Chondrocyte (in vitro differentiated cells): Measurements from ENCODE around the gene USP35. TPM values are rescaled to one million over a fixed set of nuclear protein-coding genes. Genes with fewer than 3 reads are reported as not detected.
A peak's percentile ranks its signal among the peaks of the same experiment; 100 is the strongest.

Experiments
- DNase-seq: peaks from one replicate; pipeline ENCODE4 v3.0.0; 2021; ENCODE audit warnings: mixed read lengths, low spot score
- H3K27ac Mint-ChIP-seq: one replicate; pipeline ENCODE4 v1.8.0; 2021; ENCODE audit warnings: mild to moderate bottlenecking, moderate library complexity, mixed read lengths; ENCODE audit not compliant: unreplicated experiment
- H3K27me3 Mint-ChIP-seq: 2 replicates; pipeline ENCODE4 v1.8.0; 2021; ENCODE audit warnings: low read depth, mixed read lengths
- H3K36me3 Mint-ChIP-seq: 2 replicates; pipeline ENCODE4 v1.8.0; 2021; ENCODE audit warnings: low read depth, mixed read lengths
- H3K4me1 Mint-ChIP-seq: 2 replicates; pipeline ENCODE4 v1.8.0; 2021; ENCODE audit warnings: low read depth, mild to moderate bottlenecking, mixed read lengths
- H3K4me3 Mint-ChIP-seq: one replicate; pipeline ENCODE4 v1.8.0; 2021; ENCODE audit warnings: mild to moderate bottlenecking, moderate library complexity, mixed read lengths; ENCODE audit not compliant: unreplicated experiment
- H3K9me3 Mint-ChIP-seq: 2 replicates; pipeline ENCODE4 v1.8.0; 2021; ENCODE audit warnings: low read depth, mixed read lengths
- CTCF ChIP-seq: fragments of 200-600 bp; sonication (generic); IDR thresholded peaks from 2 replicates; pipeline ENCODE4 v1.5.0; 2021; ENCODE audit warnings: antibody characterized with exemption, mild to moderate bottlenecking, moderate library complexity
- total RNA-seq: library from RNA; stranded (reverse); gene quantifications from 3 replicates; pipeline ENCODE4 v1.2.1, GENCODE V29; 2021

Gene USP35
- total RNA-seq, 1 donor from 2014 or later: 14.0 TPM

DNA sequence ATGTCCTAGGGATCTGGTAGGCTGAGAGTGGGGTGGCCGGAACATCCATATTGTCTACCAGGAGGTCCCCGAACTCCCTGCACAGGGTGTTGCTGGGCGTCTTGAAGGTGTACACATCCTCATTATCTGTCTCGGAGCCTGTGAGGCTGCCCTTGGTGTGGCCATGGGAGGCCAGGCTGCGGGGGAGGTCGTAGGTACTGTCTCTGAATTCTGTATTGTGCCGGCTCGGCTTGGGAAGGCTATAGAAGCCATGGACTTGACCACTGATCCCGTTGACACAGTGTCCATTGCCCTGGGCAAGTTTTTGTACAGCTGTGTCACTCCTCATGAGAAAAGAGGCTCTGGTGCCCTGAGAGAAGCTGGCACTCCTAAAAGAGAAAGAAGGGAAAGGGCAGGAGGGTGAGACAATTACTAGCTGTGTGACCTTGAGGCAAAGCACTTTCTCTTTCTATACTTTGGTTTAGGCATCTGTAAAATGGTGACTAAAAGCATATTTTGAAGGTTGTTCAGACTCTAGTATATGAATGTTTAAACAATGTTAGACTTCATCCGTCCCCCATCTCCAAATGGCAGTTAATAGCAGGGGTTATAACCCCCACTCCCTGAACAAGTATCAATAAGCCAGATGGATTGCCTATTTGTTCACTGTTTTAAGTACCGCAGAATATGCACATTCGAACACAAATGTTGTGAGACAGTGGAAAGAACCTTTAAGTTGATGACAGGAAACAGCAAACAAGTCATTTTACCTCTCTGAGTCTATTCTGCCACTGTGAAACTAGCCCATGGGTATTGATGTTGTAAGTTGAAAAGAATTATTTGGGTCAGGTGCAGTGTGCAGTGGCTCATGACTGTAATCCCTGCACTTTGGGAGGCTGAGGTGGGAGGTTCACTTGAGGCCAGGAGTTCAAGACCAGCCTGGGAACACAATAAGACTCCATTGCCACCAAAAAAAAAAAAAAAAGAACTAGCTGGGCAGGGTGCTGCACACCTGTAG lies 38.3 kb downstream of the USP35 start:
- no peak for TF ChIP-seq CTCF
- Mint-ChIP-seq H3K4me3 (no peak overlapping the region), H3K27ac (no peak overlapping the region), H3K4me1 (no peaks in the 10 kb centered on the region), H3K36me3 (peaks cover 15% of the 10 kb centered on the region), H3K27me3 (no peaks in the 10 kb centered on the region), H3K9me3 (no peaks in the 10 kb centered on the region)
- no peak for DNase-seq

- peaks cover 6% of the 10 kb centered on the region for H3K4me1 Mint-ChIP-seq
- H3K4me3 Mint-ChIP-seq: no peak overlapping the region
- TF ChIP-seq CTCF: no peak
- H3K27ac Mint-ChIP-seq: no peak overlapping the region
- peaks cover 15% of the 10 kb centered on the region for H3K36me3 Mint-ChIP-seq
- no peaks in the 10 kb centered on the region for H3K27me3 Mint-ChIP-seq
- DNase-seq: no peak
- no peaks in the 10 kb centered on the region for H3K9me3 Mint-ChIP-seq
Observed at GRCh38 chr11:78227921-78228320, 39.2 kb downstream of the USP35 start.

DNA sequence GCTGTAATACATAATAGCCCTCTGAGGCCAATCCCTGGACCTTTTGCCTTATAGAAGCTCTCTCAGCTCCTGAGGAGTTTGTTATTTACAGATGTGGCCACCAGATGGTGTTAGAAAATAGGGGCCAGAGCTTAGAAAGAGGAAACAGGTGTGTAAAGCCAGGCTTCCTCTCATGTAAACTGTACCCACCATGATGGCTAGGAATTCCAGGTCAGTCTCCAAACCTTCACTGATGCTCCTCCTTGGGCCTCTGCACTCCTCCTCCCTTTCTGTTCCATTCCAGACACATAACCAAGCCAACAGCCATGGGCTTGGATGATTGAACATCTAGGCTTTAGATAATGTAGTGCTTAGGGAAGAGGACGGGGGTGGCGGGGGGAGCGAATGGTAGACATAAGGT lies 39.7 kb downstream of the USP35 start:
- DNase-seq: no peak
- H3K27me3 Mint-ChIP-seq: no peaks in the 10 kb centered on the region
- H3K9me3 Mint-ChIP-seq: no peaks in the 10 kb centered on the region
- no peak overlapping the region for H3K27ac Mint-ChIP-seq
- H3K36me3 Mint-ChIP-seq: peaks cover 14% of the 10 kb centered on the region
- H3K4me3 Mint-ChIP-seq: no peak overlapping the region
- TF ChIP-seq CTCF: peak; percentile 79
- peaks cover 6% of the 10 kb centered on the region for H3K4me1 Mint-ChIP-seq

GRCh38 chr11:78229106-78229505 lies 40.4 kb downstream of the USP35 start:
- DNase-seq: no peak
- no peaks in the 10 kb centered on the region for H3K9me3 Mint-ChIP-seq
- no peak for TF ChIP-seq CTCF
- H3K36me3 Mint-ChIP-seq: peaks cover 11% of the 10 kb centered on the region
- no peak overlapping the region for H3K4me3 Mint-ChIP-seq
- H3K4me1 Mint-ChIP-seq: peaks cover 6% of the 10 kb centered on the region
- no peak overlapping the region for H3K27ac Mint-ChIP-seq
- no peaks in the 10 kb centered on the region for H3K27me3 Mint-ChIP-seq

DNA sequence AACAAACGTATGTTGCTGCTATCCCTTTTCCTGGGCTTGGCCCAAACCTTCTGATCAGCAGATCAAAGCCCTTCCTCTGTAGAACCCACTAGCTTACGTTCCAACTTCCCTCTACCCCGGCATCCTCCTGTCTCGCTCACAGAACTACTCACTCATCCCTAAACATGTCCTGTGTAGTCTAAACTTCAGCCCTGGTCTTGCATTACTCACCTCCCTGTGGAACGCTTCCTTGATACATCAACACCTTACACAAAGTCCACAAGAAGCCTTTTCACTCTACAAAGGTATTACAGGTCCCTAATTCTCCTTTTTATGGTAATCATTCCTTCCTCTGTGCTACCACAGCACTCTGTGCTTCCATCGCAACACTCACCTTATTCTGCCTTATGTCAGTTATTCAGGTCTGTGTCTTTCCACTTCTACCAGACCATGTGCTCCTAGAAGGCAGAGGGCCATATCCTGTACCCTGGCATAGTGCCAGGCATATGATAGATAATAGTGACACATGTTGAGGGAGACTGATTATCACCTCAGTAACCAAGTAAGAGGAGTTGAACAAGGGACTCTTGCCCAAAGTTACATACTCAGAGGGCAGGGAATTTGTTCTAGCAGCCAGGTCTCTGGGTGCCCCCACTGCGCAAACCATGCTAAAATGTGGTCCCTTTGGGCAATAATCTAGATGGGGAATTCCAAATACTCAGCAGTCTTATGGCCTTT lies 41.6 kb downstream of the USP35 start:
- no peak for DNase-seq
- Mint-ChIP-seq H3K4me1 (peaks cover 6% of the 10 kb centered on the region), H3K36me3 (peaks cover 2% of the 10 kb centered on the region), H3K27me3 (no peaks in the 10 kb centered on the region), H3K27ac (no peak overlapping the region), H3K9me3 (no peaks in the 10 kb centered on the region), H3K4me3 (no peak overlapping the region)
- no peak for TF ChIP-seq CTCF
